HCT116 (cell line): ENCODE measurements around the gene PPP1R12B.
"Not testable (repeated sequence)": the region's sequence is repeated elsewhere in the genome, so short reads cannot be mapped to it uniquely, and the experiment has no call there.

Source experiments
- CEBPB ChIP-seq: IDR thresholded peaks from 2 replicates; pipeline ENCODE4 v1.6.1; 2012; ENCODE audit warnings: low read depth
- CTCF ChIP-seq, 3 experiments: fragments of 200-600 bp in 1 of 3; sonication (generic) in 1 of 3; IDR thresholded peaks in 2 of 3; conservative IDR thresholded peaks in 1 of 3; 2 replicates each; pipeline ENCODE4 v1.5.1; 2012 to 2017; ENCODE audit warnings: low read depth in 2 of 3, low read length in 2 of 3, antibody characterized with exemption in 1 of 3, borderline replicate concordance in 1 of 3, control low read depth in 1 of 3, mild to moderate bottlenecking in 1 of 3, mixed read lengths in 1 of 3, mixed run types in 1 of 3, moderate library complexity in 1 of 3; ENCODE audit not compliant: insufficient read depth in 1 of 3
- EZH2 ChIP-seq: fragments of 200-600 bp; sonication (generic); IDR thresholded peaks from 2 replicates; pipeline ENCODE4 v1.6.1; 2017; ENCODE audit warnings: antibody characterized with exemption, mixed run types
- POLR2A ChIP-seq: IDR thresholded peaks from 2 replicates; pipeline ENCODE4 v1.7.0; 2011; ENCODE audit warnings: borderline replicate concordance; ENCODE audit not compliant: insufficient read depth, insufficient read length; ENCODE audit errors: extremely low read depth
- POLR2AphosphoS5 ChIP-seq: IDR thresholded peaks from 2 replicates; pipeline ENCODE4 v1.6.1; 2011; ENCODE audit warnings: mild to moderate bottlenecking, low read depth, low read length, moderate library complexity
- REST ChIP-seq: IDR thresholded peaks from 2 replicates; pipeline ENCODE4 v1.6.1; 2012; ENCODE audit warnings: low read depth
- SIN3A ChIP-seq: IDR thresholded peaks from 2 replicates; pipeline ENCODE4 v1.6.1; 2012; ENCODE audit warnings: low read depth
- SP1 ChIP-seq: IDR thresholded peaks from 2 replicates; pipeline ENCODE4 v1.6.1; 2012; ENCODE audit warnings: low read depth
- YY1 ChIP-seq: IDR thresholded peaks from 2 replicates; pipeline ENCODE4 v1.6.1; 2011; ENCODE audit warnings: low read length, low read depth, moderate library complexity, mild to moderate bottlenecking; ENCODE audit not compliant: insufficient replicate concordance; ENCODE audit errors: extremely low read depth
- ZBTB33 ChIP-seq: IDR thresholded peaks from 2 replicates; pipeline ENCODE4 v1.6.1; 2011; ENCODE audit warnings: mild to moderate bottlenecking, low read length, moderate library complexity; ENCODE audit not compliant: insufficient replicate concordance; ENCODE audit errors: extremely low read depth
- ZFX ChIP-seq: fragments of 450-650 bp; IDR thresholded peaks from 2 replicates; pipeline ENCODE4 v1.6.1; 2017

- TF ChIP-seq CTCF (IDR thresholded peaks at IDR 0.05 in 2 of 3, conservative IDR thresholded peaks at IDR 0.05 in 1 of 3; ENCODE audit: borderline replicate concordance in 1 of 3, insufficient read depth in 1 of 3, low read depth in 2 of 3, low read length in 2 of 3); EZH2; SIN3A; POLR2A; POLR2AphosphoS5; ZBTB33; YY1; REST; SP1; CEBPB; ZFX: not testable (repeated sequence)
Observed at GRCh38 chr1:202398439-202398838, 49.9 kb downstream of the PPP1R12B start.
